Osteocyte (in vitro differentiated cells): Measurements from ENCODE around the gene BHLHE41. TPM values are rescaled to one million over a fixed set of nuclear protein-coding genes. Genes with fewer than 3 reads are reported as not detected.

Experiments used
- DNase-seq: peaks from one replicate; pipeline ENCODE4 v3.0.0; 2021; ENCODE audit warnings: mixed read lengths; ENCODE audit not compliant: unreplicated experiment; ENCODE audit errors: extremely low spot score
- H3K27ac Mint-ChIP-seq: one replicate; pipeline ENCODE4 v1.8.0; 2021; ENCODE audit warnings: mild to moderate bottlenecking, mixed read lengths; ENCODE audit not compliant: unreplicated experiment
- H3K27me3 Mint-ChIP-seq: one replicate; pipeline ENCODE4 v1.8.0; 2021; ENCODE audit warnings: mixed read lengths; ENCODE audit not compliant: unreplicated experiment
- H3K36me3 Mint-ChIP-seq: one replicate; pipeline ENCODE4 v1.8.0; 2021; ENCODE audit warnings: mixed read lengths; ENCODE audit not compliant: unreplicated experiment
- H3K4me1 Mint-ChIP-seq: one replicate; pipeline ENCODE4 v1.8.0; 2021; ENCODE audit warnings: mixed read lengths; ENCODE audit not compliant: unreplicated experiment
- H3K4me3 Mint-ChIP-seq: one replicate; pipeline ENCODE4 v1.8.0; 2021; ENCODE audit warnings: mild to moderate bottlenecking, moderate library complexity, mixed read lengths; ENCODE audit not compliant: unreplicated experiment
- H3K9me3 Mint-ChIP-seq: one replicate; pipeline ENCODE4 v1.8.0; 2021; ENCODE audit warnings: mixed read lengths; ENCODE audit not compliant: unreplicated experiment
- total RNA-seq: library from RNA; stranded (reverse); gene quantifications from 2 replicates; pipeline ENCODE4 v1.2.1, GENCODE V29; 2021
- TF ChIP-seq, protein P1 (sequence below): fragments of 200-600 bp; sonication (generic); IDR thresholded peaks from 2 replicates; pipeline ENCODE4 v1.5.0; 2021; ENCODE audit warnings: antibody characterized with exemption, mild to moderate bottlenecking, moderate library complexity

BHLHE41 gene
- total RNA-seq, 1 donor from 2014 or later, result 1.1 TPM

DNA sequence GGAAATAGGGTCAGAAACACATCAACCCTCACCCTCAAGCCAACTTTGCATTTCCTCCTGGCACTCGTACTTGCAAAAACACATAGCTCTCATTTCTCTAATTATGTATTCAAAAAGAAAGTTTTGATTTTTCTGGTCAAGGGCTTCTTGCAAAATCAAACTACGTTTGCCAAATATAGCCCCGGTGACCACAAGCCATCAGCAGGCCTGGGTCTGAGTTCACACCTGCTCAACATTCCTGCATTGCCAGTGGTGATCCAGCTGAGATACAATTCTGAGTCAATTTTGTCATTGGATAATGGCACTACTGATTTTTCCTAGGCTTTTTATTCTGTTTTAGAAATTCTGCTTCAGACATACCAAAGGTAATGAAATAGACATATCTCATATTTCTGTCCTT, 10.7 kb upstream of the BHLHE41 start:
- H3K27ac Mint-ChIP-seq, result no peak overlapping the region
- H3K9me3 Mint-ChIP-seq, result no peaks in the 10 kb centered on the region
- TF ChIP-seq, protein P1, sequence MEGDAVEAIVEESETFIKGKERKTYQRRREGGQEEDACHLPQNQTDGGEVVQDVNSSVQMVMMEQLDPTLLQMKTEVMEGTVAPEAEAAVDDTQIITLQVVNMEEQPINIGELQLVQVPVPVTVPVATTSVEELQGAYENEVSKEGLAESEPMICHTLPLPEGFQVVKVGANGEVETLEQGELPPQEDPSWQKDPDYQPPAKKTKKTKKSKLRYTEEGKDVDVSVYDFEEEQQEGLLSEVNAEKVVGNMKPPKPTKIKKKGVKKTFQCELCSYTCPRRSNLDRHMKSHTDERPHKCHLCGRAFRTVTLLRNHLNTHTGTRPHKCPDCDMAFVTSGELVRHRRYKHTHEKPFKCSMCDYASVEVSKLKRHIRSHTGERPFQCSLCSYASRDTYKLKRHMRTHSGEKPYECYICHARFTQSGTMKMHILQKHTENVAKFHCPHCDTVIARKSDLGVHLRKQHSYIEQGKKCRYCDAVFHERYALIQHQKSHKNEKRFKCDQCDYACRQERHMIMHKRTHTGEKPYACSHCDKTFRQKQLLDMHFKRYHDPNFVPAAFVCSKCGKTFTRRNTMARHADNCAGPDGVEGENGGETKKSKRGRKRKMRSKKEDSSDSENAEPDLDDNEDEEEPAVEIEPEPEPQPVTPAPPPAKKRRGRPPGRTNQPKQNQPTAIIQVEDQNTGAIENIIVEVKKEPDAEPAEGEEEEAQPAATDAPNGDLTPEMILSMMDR, result no peak
- H3K27me3 Mint-ChIP-seq, result peaks cover 16% of the 10 kb centered on the region
- DNase-seq, result no peak
- H3K4me3 Mint-ChIP-seq, result no peak overlapping the region
- peaks cover 11% of the 10 kb centered on the region for H3K4me1 Mint-ChIP-seq
- H3K36me3 Mint-ChIP-seq, result no peaks in the 10 kb centered on the region

DNA sequence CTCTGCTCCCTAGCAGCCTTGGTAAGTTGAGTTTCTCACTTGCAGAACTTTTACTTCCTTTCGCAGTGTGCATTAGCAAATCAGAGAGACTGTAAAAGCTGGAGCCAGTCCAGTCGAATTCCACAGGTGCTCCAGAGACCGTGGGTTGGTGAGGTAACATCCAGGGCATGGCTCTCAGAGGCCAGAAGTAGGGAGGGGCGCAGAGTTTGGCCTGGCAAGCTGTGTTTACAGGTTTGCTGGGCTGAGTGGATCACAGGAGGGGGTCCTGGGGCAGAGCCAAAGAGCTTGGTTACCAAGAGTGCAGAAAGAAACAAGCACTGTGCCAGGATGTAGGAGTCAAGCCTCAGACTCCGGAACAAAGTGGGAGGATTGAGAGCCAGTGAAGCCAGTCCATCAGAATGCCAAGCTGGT, 10.2 kb upstream of the BHLHE41 start:
- H3K4me1 Mint-ChIP-seq, result peaks cover 11% of the 10 kb centered on the region
- no peak overlapping the region for H3K4me3 Mint-ChIP-seq
- no peaks in the 10 kb centered on the region for H3K36me3 Mint-ChIP-seq
- H3K27me3 Mint-ChIP-seq, result peaks cover 19% of the 10 kb centered on the region
- H3K9me3 Mint-ChIP-seq, result no peaks in the 10 kb centered on the region
- peak overlapping the region; percentile 60 for H3K27ac Mint-ChIP-seq
- TF ChIP-seq, protein P1, result no peak
- DNase-seq, result no peak

DNA sequence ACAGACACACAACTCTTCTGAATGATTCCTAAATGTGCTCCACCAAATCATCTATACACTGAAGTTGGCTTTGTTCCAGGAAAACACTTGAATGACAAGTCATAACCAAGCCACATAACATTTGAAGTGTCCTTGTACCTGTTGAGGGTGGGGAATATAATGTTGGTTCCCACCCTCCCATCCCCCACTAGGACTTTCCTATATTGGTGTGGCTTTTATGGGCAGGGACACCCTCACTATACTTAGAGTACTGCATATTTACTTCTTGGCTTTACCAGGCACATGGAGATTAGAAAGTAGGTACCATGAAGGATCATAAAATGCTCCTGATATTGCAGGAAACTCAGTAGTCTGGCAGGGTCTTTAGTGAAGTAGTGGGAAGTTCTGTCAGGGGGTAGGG, 9.7 kb upstream of the BHLHE41 start:
- Mint-ChIP-seq H3K9me3 (no peaks in the 10 kb centered on the region), H3K27me3 (peaks cover 22% of the 10 kb centered on the region), H3K36me3 (no peaks in the 10 kb centered on the region), H3K4me1 (peaks cover 11% of the 10 kb centered on the region), H3K4me3 (no peak overlapping the region), H3K27ac (no peak overlapping the region)
- TF ChIP-seq, protein P1, result no peak
- DNase-seq, result no peak

DNA sequence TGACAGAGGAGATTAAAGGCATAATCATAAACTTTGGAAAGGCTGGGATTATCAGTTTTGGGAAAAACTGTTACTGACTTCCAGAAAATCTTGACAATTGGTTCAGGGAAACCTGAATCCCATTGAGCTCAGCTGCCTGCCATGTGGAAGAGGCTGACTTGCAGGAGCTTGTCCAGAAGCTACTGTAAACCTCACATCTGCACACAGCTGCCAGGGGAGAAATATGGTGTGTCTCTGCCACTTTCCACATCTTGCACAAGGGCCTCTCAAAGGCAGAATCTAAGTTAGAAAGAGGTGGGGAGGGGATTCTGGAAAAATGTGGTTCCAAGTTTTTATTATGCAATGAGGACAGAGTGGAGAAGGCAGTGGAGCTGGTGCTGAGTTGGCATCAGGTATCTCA, 8.7 kb upstream of the BHLHE41 start:
- Mint-ChIP-seq H3K4me3 (no peak overlapping the region), H3K27ac (no peak overlapping the region), H3K9me3 (no peaks in the 10 kb centered on the region), H3K4me1 (peaks cover 11% of the 10 kb centered on the region), H3K36me3 (no peaks in the 10 kb centered on the region), H3K27me3 (peaks cover 27% of the 10 kb centered on the region)
- TF ChIP-seq, protein P1, result no peak
- no peak for DNase-seq

DNA sequence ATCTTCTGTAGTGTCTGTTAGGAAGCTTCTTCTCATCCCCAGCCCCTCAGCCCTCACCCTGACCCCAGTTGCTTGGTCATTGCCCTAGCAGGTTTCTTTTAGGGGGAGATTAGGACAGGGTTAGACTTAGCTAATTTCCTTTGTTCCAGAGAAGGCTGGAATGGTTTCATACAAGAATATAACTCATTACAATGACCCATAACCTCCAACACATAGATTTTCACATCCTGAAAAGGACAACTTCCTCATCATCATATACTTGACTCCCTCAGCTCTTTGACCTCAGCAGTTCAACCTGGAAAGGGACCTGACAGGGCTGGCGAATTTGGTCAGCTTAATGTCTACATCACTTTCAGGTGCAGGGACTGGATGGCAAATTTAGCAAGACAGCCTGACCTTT, 8.0 kb upstream of the BHLHE41 start:
- Mint-ChIP-seq H3K27me3 (peaks cover 33% of the 10 kb centered on the region), H3K4me1 (peaks cover 11% of the 10 kb centered on the region)

More for the DNA sequence above, 8.0 kb upstream of the BHLHE41 start:
- H3K4me3 Mint-ChIP-seq, result no peak overlapping the region
- DNase-seq, result no peak
- TF ChIP-seq, protein P1, result no peak
- no peaks in the 10 kb centered on the region for H3K36me3 Mint-ChIP-seq
- no peaks in the 10 kb centered on the region for H3K9me3 Mint-ChIP-seq
- H3K27ac Mint-ChIP-seq, result no peak overlapping the region
